ENCODE data around the gene SCARF2. TPM values are rescaled to one million over a fixed set of nuclear protein-coding genes. Genes with fewer than 3 reads are reported as not detected.
"Not testable (repeated sequence)": the region's sequence is repeated elsewhere in the genome, so short reads cannot be mapped to it uniquely, and the experiment has no call there.

The SCARF2 gene
- total RNA-seq, 4 donors from 2014 or later, result 1.1 to 6.9 (median 2.4) TPM

DNA sequence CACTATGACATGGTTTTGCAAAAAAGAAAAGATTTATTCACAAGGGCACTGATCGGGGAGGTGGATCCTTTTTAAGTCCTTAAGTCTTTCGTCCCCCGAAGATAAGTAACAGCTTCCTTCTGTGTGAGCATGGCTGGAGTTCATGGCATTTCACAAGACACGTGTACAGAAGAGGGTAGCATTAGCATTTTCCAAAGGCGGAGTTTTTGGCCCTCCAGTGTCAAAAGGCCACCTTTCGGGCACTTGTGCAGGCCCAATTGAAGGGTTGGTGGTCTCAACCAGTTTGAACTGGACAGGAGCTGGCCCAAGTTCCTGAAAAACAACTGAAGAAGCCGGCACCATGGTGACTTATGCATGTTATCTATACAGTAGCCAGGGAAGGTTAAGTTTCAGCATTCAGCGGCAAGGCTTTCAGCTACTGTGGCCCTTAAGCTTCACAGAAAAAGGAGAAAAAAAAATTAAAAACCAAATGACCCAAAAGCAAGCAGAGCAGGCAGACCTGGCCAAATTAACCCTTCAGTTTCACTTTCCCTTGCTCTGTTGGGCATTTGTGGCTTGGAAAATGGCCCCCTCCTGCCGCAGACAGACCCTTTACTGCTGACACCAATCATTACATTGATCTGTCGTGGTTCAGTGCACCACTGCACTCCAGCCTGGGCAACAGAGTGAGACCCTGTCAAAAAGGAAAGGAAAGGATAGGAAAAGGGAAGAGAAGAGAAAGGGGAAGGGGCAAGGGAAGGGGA, 25.0 kb downstream of the SCARF2 start:
- H3K27ac ChIP-seq, result no peak overlapping the region
- H3K9me3 ChIP-seq, result no peaks in the 10 kb centered on the region
- intact Hi-C loops (cut with DNase I), result no loop called here
- no peak overlapping the region for H3K4me3 ChIP-seq
- WGBS, 2 donors, result 64 to 73% methylated on average over 8 to 10 of the region's 10 CpGs
- peaks cover 0 to 3% (median 0%) of the 10 kb centered on the region in 3 donors for H3K36me3 ChIP-seq
- no peak for DNase-seq
- peaks cover 0 to under 1% (median 0%) of the 10 kb centered on the region in 3 donors for H3K4me1 ChIP-seq
- H3K27me3 ChIP-seq, result no peaks in the 10 kb centered on the region
- TF ChIP-seq, protein P1, sequence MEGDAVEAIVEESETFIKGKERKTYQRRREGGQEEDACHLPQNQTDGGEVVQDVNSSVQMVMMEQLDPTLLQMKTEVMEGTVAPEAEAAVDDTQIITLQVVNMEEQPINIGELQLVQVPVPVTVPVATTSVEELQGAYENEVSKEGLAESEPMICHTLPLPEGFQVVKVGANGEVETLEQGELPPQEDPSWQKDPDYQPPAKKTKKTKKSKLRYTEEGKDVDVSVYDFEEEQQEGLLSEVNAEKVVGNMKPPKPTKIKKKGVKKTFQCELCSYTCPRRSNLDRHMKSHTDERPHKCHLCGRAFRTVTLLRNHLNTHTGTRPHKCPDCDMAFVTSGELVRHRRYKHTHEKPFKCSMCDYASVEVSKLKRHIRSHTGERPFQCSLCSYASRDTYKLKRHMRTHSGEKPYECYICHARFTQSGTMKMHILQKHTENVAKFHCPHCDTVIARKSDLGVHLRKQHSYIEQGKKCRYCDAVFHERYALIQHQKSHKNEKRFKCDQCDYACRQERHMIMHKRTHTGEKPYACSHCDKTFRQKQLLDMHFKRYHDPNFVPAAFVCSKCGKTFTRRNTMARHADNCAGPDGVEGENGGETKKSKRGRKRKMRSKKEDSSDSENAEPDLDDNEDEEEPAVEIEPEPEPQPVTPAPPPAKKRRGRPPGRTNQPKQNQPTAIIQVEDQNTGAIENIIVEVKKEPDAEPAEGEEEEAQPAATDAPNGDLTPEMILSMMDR (IDR thresholded peaks at IDR 0.05), result no peak
- TF ChIP-seq POLR2A (IDR thresholded peaks at IDR 0.05), result no peak

DNA sequence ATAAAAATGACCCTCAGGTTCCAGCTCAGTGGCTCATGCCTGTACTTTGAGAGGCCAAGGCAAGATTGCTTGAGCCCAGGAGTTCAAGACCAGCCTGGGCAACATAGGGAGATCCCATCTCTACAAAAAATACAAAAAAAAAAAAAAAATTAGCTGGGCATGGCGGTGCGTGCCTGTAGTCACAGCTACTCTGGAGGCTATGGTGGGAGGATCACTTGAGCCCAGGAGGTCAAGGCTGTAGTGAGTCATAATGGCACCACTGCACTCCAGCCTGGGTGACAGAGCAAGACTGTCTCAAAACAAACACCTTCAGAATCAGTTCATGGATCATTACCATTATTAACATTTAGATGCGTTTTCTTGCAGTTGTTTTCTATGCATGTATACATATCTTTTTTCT, 28.2 kb downstream of the SCARF2 start:
- H3K9me3 ChIP-seq; H3K27ac ChIP-seq; H3K4me1 ChIP-seq; H3K27me3 ChIP-seq; intact Hi-C loops (cut with DNase I); H3K4me3 ChIP-seq; DNase-seq: not testable (repeated sequence)
- WGBS, 2 donors, result 82 to 100% methylated on average over 3 of the region's 3 CpGs
- H3K36me3 ChIP-seq, result peaks cover 0 to 35% (median 17%) of the 10 kb centered on the region in 3 donors

DNA sequence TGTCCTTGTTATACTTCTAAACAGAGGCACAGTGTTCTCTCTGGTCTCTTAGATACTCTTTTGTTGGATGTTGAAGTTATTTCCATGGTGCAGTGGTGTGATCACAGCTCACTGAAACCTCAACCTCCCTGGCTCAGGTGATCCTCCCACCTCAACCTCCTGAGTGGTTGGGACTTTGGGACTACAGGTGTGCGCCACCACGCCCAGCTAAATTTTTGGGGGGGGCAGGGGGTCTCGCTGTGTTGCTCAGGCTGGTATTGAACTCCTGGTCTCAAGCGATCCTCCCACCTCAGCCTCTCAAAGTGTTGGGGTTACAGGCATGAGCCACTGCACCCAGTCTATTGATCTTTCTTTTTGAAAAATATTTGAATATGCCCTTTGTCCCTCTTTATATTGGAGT, 28.7 kb downstream of the SCARF2 start:
- Histone ChIP-seq H3K9me3 (no peaks in the 10 kb centered on the region), H3K36me3 (peaks cover 0 to 40% (median 17%) of the 10 kb centered on the region in 3 donors), H3K4me1 (no peaks in the 10 kb centered on the region), H3K27ac (no peak overlapping the region), H3K27me3 (no peaks in the 10 kb centered on the region), H3K4me3 (no peak overlapping the region)
- no peak for DNase-seq
- intact Hi-C loops (cut with DNase I), result no loop called here
- WGBS, 2 donors, result 91 to 92% methylated on average over 4 of the region's 4 CpGs
- no peak for TF ChIP-seq POLR2A (IDR thresholded peaks at IDR 0.05)
- TF ChIP-seq, protein P1 (IDR thresholded peaks at IDR 0.05), result no peak

DNA sequence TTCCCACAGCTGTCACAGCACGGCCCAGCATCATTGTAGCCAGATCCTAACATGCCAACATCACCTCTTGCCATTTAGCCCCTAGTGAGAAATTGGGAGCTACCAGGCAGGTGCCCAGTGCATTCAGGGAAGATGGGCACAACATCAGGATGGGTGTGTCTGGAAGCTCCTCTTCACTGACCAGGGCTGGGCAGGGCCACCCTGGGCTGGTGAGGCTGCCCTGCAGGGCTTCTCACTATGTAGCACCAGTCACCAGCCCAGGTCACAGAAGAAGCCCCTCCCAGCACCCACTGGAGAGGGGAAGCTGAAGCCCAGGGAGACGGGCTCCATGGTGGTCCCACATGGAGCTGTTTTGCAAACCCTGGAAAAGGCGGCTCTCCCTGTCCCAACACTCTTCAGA, 29.8 kb downstream of the SCARF2 start:
- no peak overlapping the region for H3K4me3 ChIP-seq
- H3K27me3 ChIP-seq, result no peaks in the 10 kb centered on the region
- H3K4me1 ChIP-seq, result no peaks in the 10 kb centered on the region
- intact Hi-C loops (cut with DNase I), result no loop called here
- H3K9me3 ChIP-seq, result no peaks in the 10 kb centered on the region
- TF ChIP-seq, protein P1 (IDR thresholded peaks at IDR 0.05), result no peak
- TF ChIP-seq POLR2A (IDR thresholded peaks at IDR 0.05), result no peak
- H3K27ac ChIP-seq, result no peak overlapping the region
- DNase-seq, result no peak
- WGBS, 2 donors, result 83 to 86% methylated on average over 3 of the region's 3 CpGs
- peaks cover 0 to 51% (median 17%) of the 10 kb centered on the region in 3 donors for H3K36me3 ChIP-seq

DNA sequence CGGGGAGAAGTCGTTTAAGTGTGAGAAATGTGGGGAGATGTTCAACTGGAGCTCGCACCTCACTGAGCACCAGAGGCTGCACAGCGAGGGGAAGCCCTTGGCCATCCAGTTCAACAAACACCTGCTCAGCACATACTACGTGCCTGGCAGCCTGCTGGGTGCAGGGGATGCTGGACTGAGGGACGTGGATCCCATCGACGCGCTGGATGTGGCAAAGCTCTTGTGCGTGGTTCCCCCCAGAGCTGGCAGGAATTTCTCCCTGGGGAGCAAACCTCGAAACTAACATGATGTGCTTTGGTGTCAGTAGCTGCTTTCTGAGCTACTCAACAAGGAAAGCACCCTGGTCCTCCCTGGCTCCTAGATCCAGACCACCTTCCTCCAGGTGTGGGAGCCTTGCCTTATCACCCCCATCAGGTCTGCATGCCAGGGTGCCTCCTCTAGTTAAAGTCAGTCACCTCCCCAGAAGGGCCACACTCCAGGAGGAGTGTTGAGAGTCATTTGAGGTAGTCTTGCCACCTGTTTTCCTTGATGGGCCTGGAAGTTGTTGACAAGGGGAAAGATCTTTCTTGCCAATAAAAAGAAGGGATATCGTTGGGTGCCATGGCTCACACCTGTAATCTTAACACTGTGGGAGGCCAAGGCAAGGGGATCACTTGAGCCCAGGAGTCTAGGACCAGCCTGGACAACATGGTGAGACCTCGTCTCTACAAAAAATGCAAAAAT, 30.8 kb downstream of the SCARF2 start:
- TF ChIP-seq POLR2A (IDR thresholded peaks at IDR 0.05), result no peak
- TF ChIP-seq, protein P1 (IDR thresholded peaks at IDR 0.05), result no peak

More for the DNA sequence above, 30.8 kb downstream of the SCARF2 start:
- 90 to 93% methylated on average over 11 of the region's 13 CpGs for WGBS, 2 donors
- no peaks in the 10 kb centered on the region for H3K27me3 ChIP-seq
- H3K36me3 ChIP-seq, result peaks cover 0 to 58% (median 17%) of the 10 kb centered on the region in 3 donors
- intact Hi-C loops (cut with DNase I), result no loop called here
- H3K9me3 ChIP-seq, result no peaks in the 10 kb centered on the region
- H3K4me1 ChIP-seq, result no peaks in the 10 kb centered on the region
- no peak overlapping the region for H3K4me3 ChIP-seq
- no peak overlapping the region for H3K27ac ChIP-seq
- no peak for DNase-seq

All from esophagus squamous epithelium (tissue), 5 donors.